NCI-H2227 (cell line): Measurements from ENCODE around the gene PNLIPRP1.

ENCODE experiments used
- DNase-seq: peaks from one replicate; lab custom pipeline; 2025; ENCODE audit not compliant: unreplicated experiment; lab: John Stamatoyannopoulos, UW

PNLIPRP1 gene

GRCh38 chr10:116590590-116591444 is at the start of gene PNLIPRP1:
Gene PNLIPRP1 (plus strand): TSS chr10:116590959. CDS start chr10:116591130, 171 bp downstream.
- DNase-seq, result peak; percentile 5

GRCh38 chr10:116542007-116542677 is 48.6 kb upstream of the PNLIPRP1 start:
- DNase-seq, result no peak

- DNase-seq, result no peak
Observed at GRCh38 chr10:116545122-116545521, 45.6 kb upstream of the PNLIPRP1 start.

- no peak for DNase-seq
Observed at GRCh38 chr10:116545756-116546155, 45.0 kb upstream of the PNLIPRP1 start, which contains the start of gene PNLIP. Gene PNLIP (plus strand): TSS chr10:116545931. CDS start chr10:116546093, 162 bp downstream.

- no peak for DNase-seq
Observed at GRCh38 chr10:116548301-116548700, 42.5 kb upstream of the PNLIPRP1 start.

- no peak for DNase-seq
Observed at GRCh38 chr10:116553378-116553980, 37.3 kb upstream of the PNLIPRP1 start.

- DNase-seq, result no peak
Observed at GRCh38 chr10:116554628-116555027, 36.1 kb upstream of the PNLIPRP1 start.

GRCh38 chr10:116555880-116556279 is 34.9 kb upstream of the PNLIPRP1 start:
- no peak for DNase-seq

GRCh38 chr10:116557305-116557880 is 33.4 kb upstream of the PNLIPRP1 start:
- DNase-seq, result no peak

- no peak for DNase-seq
Observed at GRCh38 chr10:116565534-116565933, 25.2 kb upstream of the PNLIPRP1 start.

- no peak for DNase-seq
Observed at GRCh38 chr10:116566932-116567331, 23.8 kb upstream of the PNLIPRP1 start.

GRCh38 chr10:116567335-116567734 is 23.4 kb upstream of the PNLIPRP1 start:
- DNase-seq, result no peak

GRCh38 chr10:116574797-116575196 is 16.0 kb upstream of the PNLIPRP1 start:
- no peak for DNase-seq

GRCh38 chr10:116587878-116588591 is 2.7 kb upstream of the PNLIPRP1 start:
- DNase-seq, result no peak

GRCh38 chr10:116588995-116589394 is 1.8 kb upstream of the PNLIPRP1 start:
- DNase-seq, result no peak

GRCh38 chr10:116589926-116590325 is 833 bp upstream of the PNLIPRP1 start:
- no peak for DNase-seq

- DNase-seq, result no peak
Observed at GRCh38 chr10:116593139-116593740, 2.5 kb downstream of the PNLIPRP1 start.

- DNase-seq, result no peak
Observed at GRCh38 chr10:116594525-116595035, 3.8 kb downstream of the PNLIPRP1 start.

- DNase-seq, result no peak
Observed at GRCh38 chr10:116596062-116596461, 5.3 kb downstream of the PNLIPRP1 start.

GRCh38 chr10:116597543-116597942 is 6.8 kb downstream of the PNLIPRP1 start:
- DNase-seq, result no peak
